ENCODE results near the gene UBTD1.

DNA sequence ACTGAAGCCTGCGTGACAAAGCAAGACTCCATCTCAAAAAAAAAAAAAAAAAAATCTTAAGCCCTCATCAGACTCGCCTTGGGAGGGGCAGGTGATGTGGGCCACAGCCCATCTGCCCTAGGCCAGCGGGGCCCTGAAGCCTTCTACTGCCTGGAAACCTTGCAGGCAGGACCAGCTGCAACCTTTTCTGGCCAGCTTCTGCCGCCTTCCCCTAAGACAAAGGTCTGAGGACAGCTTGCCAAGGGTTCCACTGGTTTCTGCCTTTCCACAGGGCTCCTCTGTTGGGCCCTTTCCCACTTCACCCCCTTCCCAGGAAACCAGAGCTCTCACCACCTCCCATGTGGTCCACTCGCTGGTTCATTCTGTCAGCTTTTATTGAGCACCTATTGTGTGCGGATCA is 35.2 kb downstream of the UBTD1 start:
- no peak for TF ChIP-seq SUZ12 (IDR thresholded peaks at IDR 0.05; ENCODE audit: extremely low read depth, insufficient read depth, insufficient read length)
- no peak for TF ChIP-seq YY1 (IDR thresholded peaks at IDR 0.05; ENCODE audit: insufficient read depth, insufficient read length)
